Activated CD8-positive, alpha-beta T cell treated with anti-CD3 and anti-CD28 coated beads for 36 hours (primary cell): ENCODE measurements around the gene RTN4RL1. TPM values are rescaled to one million over a fixed set of nuclear protein-coding genes. Genes with fewer than 3 reads are reported as not detected.

Experiments used
- ATAC-seq: fragments of 200-7000 bp; cut with Tn5 transposase; one replicate; pipeline ENCODE4 v1.10.0; 2021; ENCODE audit warnings: mild to moderate bottlenecking, moderate library complexity
- CTCF ChIA-PET: fragments of 350-600 bp; sonication (Branson Sonifier 250); formaldehyde crosslinking; loops from one replicate; lab custom pipeline; 2021; ENCODE audit warnings: antibody characterized with exemption; lab: Charles Lee
- POLR2A ChIA-PET: fragments of 350-600 bp; sonication (Branson Sonifier 250); formaldehyde crosslinking; loops from one replicate; lab custom pipeline; 2021; ENCODE audit warnings: antibody characterized with exemption; lab: Charles Lee
- DNase-seq: peaks from one replicate; pipeline ENCODE4 v3.0.0-alpha.2; 2020
- H3K27ac Mint-ChIP-seq: one replicate; pipeline ENCODE4 v1.8.0; 2021; ENCODE audit warnings: mild to moderate bottlenecking, mixed read lengths
- H3K27me3 Mint-ChIP-seq: one replicate; pipeline ENCODE4 v1.8.0; 2021; ENCODE audit warnings: mixed read lengths
- H3K36me3 Mint-ChIP-seq: one replicate; pipeline ENCODE4 v1.8.0; 2021; ENCODE audit warnings: low read depth, mixed read lengths
- H3K4me1 Mint-ChIP-seq: one replicate; pipeline ENCODE4 v1.8.0; 2021; ENCODE audit warnings: low read depth, mixed read lengths
- H3K4me3 Mint-ChIP-seq: one replicate; pipeline ENCODE4 v1.8.0; 2021; ENCODE audit warnings: mild to moderate bottlenecking, moderate library complexity, mixed read lengths
- H3K9me3 Mint-ChIP-seq: one replicate; pipeline ENCODE4 v1.8.0; 2021; ENCODE audit warnings: mixed read lengths
- CTCF ChIP-seq: fragments of 200-600 bp; IDR thresholded peaks from one replicate; pipeline ENCODE4 v1.8.0; 2022; ENCODE audit warnings: antibody characterized with exemption, mild to moderate bottlenecking
- intact Hi-C: fragments of 100-400 bp; cut with micrococcal nuclease; formaldehyde crosslinking; loops from one replicate; pipeline ENCODE4 v1.10.0; 2022
- total RNA-seq, 2 experiments: library from RNA; stranded (reverse); gene quantifications; one replicate each; pipeline ENCODE4 v1.2.3, GENCODE V29; 2021

The RTN4RL1 gene
- total RNA-seq, 2 experiments from 2014 or later, result 0.27 to 0.49 TPM

DNA sequence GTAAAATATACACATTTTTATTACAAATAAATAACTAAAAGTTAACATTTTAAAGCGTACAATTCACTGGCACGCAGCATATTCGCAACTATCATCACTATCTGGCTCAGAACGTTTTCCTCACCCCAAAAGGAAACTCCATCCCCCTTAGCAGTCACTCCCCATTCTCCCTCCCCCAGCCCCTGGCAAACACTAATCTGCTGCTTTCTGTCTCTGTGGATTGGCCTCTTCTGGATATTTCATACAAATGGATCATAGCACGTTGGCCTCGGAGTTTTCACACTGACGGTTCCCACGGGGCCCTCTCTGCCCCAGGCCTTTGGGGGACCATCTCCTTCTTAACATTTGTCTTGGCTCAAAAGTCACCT is 64.6 kb downstream of the RTN4RL1 start:
- DNase-seq, result no peak
- CTCF ChIA-PET, result no interaction called here
- TF ChIP-seq CTCF, result no peak
- Mint-ChIP-seq H3K4me1 (no peaks in the 10 kb centered on the region), H3K27me3 (no peaks in the 10 kb centered on the region), H3K36me3 (no peaks in the 10 kb centered on the region), H3K27ac (no peak overlapping the region), H3K9me3 (no peaks in the 10 kb centered on the region), H3K4me3 (no peak overlapping the region)
- no peak for ATAC-seq
- intact Hi-C loops, result no loop called here
- POLR2A ChIA-PET, result no interaction called here

DNA sequence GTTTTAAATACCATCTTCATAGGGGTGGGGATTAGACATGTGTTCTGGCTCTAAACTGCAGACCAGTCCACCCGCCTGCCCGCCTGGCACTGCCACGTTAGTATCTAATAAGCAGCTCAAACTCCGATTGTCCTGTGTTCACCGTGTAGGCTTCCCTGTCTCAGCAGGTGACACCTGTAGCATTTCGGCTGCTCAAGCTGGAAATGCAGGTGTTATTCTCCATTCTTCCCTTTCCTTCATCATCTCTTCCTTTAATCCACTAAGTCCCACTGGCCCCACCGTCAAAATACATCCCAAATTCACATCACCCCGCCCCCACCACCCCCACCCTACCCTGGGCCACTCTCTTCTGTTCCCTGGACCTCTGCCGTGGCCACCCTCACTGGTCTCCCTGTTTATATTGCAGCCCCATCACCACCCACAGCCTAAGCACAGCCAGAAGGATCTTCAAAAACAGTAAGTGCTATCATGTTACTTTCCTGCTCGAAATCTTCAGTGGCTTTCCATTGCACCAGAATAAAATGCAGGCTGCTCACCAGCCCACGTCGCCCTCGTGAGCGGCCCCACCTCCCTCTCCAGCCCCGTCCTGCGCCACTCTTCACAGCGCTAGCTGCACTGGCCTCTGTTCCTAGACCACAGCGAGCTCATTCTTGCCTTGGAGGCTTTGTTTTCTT is 65.1 kb downstream of the RTN4RL1 start:
- intact Hi-C loops, result no loop called here
- H3K9me3 Mint-ChIP-seq, result no peaks in the 10 kb centered on the region
- H3K36me3 Mint-ChIP-seq, result no peaks in the 10 kb centered on the region
- ChIA-PET CTCF (no interaction called here), POLR2A (no interaction called here)
- no peak overlapping the region for H3K27ac Mint-ChIP-seq
- TF ChIP-seq CTCF, result no peak
- DNase-seq (no peak), ATAC-seq (no peak)
- H3K27me3 Mint-ChIP-seq, result no peaks in the 10 kb centered on the region
- no peaks in the 10 kb centered on the region for H3K4me1 Mint-ChIP-seq
- no peak overlapping the region for H3K4me3 Mint-ChIP-seq

DNA sequence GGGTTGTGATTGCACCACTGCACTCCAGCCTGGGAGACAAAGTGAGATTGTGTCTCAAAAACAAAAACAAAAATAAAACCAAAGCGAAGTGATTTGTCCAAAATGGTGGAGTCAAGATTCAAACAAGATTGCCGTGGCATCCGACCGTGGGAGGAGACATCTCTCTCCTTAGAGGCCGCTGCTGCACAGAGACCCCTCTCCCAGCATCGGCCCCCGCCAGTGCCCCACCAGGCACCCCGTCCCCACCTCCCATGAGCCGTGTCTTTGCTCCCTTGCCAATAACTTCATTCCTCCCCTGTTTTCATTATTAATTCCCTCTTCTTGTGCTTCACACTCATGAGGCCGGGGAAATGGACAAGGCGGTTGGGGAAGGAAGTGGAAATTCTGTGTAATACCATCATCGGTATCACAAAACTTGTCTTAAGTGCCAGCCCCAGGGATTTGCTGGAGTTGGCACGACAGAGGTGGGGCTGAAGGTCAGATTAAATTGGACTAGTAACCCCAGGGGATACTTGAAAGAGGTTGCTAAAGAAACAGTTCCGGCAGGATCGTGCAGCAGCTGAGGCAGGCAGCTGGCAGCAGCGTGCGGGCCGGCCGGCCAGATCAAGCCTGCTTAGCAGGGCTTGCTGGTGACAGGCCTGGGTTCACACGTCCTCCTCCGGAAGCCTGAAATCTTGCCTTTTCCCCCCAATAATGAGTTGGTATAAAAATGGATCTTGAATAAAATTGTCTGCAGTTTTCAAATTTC is 66.8 kb downstream of the RTN4RL1 start:
- no peak for ATAC-seq
- Mint-ChIP-seq H3K27me3 (no peaks in the 10 kb centered on the region), H3K4me1 (no peaks in the 10 kb centered on the region), H3K4me3 (no peak overlapping the region), H3K9me3 (no peaks in the 10 kb centered on the region), H3K27ac (no peak overlapping the region), H3K36me3 (no peaks in the 10 kb centered on the region)
- ChIA-PET CTCF (no interaction called here), POLR2A (no interaction called here)
- DNase-seq, result no peak
- intact Hi-C loops, result no loop called here
- TF ChIP-seq CTCF, result no peak

DNA sequence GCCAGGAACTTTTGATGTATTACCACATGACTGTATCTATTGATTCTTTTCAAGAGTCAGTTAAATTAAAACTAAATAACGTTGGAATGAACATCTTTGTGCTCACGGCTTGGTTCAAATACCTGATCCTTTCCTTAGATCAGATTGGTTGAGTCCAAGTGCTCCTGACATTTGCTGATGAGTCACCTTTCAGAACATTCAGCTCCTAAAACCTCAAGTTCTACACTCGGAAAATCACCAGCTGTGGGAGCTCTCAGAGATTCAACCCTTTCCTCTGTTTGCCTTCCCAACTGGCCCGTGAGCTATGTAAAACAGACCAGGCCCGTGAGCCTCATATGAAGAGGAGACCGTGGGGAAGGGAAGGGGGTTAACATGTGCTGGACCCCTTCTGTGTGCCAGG is 68.1 kb downstream of the RTN4RL1 start:
- H3K36me3 Mint-ChIP-seq, result no peaks in the 10 kb centered on the region
- no peak for TF ChIP-seq CTCF
- ChIA-PET POLR2A (no interaction called here), CTCF (no interaction called here)
- intact Hi-C loops, result no loop called here
- H3K4me1 Mint-ChIP-seq, result no peaks in the 10 kb centered on the region
- no peaks in the 10 kb centered on the region for H3K27me3 Mint-ChIP-seq
- H3K9me3 Mint-ChIP-seq, result no peaks in the 10 kb centered on the region
- no peak overlapping the region for H3K4me3 Mint-ChIP-seq
- no peak for DNase-seq
- no peak for ATAC-seq
- no peak overlapping the region for H3K27ac Mint-ChIP-seq

DNA sequence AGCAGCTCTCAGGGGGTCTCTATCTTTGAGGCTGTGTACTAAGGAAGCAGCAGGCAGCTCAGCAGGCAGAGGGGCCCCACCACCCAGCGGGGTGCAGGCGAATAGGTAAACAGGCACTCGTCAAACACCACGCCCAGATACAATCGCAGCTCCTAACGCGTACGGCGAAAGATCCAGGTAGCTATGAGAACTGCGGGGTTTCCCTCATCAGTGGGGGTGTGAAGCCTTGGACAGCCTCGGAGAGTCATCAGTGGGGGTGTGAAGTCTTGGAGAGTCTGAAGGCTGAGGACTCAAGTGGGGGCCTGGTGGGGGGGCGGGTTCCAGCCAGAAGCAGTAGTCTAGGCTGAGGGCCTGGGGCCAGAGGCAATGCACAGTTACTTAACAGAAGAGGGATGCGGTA is 69.0 kb downstream of the RTN4RL1 start:
- DNase-seq, result no peak
- H3K4me1 Mint-ChIP-seq, result no peaks in the 10 kb centered on the region
- intact Hi-C loops, result no loop called here
- H3K27ac Mint-ChIP-seq, result no peak overlapping the region
- TF ChIP-seq CTCF, result no peak
- H3K27me3 Mint-ChIP-seq, result no peaks in the 10 kb centered on the region
- CTCF ChIA-PET, result no interaction called here
- H3K36me3 Mint-ChIP-seq, result no peaks in the 10 kb centered on the region
- no peak overlapping the region for H3K4me3 Mint-ChIP-seq
- H3K9me3 Mint-ChIP-seq, result no peaks in the 10 kb centered on the region
- POLR2A ChIA-PET, result no interaction called here
- ATAC-seq, result no peak
